Measurements from ENCODE around the gene BAHD1. TPM values are rescaled to one million over a fixed set of nuclear protein-coding genes. Genes with fewer than 3 reads are reported as not detected.

The BAHD1 gene
- total RNA-seq, 4 donors from 2014 or later = 8.8 to 27.4 (median 13.5) TPM

GRCh38 chr15:40465939-40466338 is 25.2 kb downstream of the BAHD1 start:
- no peaks in the 10 kb centered on the region for H3K9me3 ChIP-seq
- DNase-seq (no peak), ATAC-seq (no peak)
- H3K36me3 ChIP-seq = peaks cover 0 to 38% of the 10 kb centered on the region in 2 donors
- no peak overlapping the region for H3K4me3 ChIP-seq
- TF ChIP-seq CTCF (IDR thresholded peaks at IDR 0.05 in 4 of 5, conservative IDR thresholded peaks at IDR 0.05 in 1 of 5) (no peak), POLR2A (IDR thresholded peaks at IDR 0.05) (no peak)
- peaks cover 0 to 4% of the 10 kb centered on the region in 2 donors for H3K4me1 ChIP-seq
- no peaks in the 10 kb centered on the region for H3K27me3 ChIP-seq
- intact Hi-C loops (cut with DNase I; ENCODE audit: low total_unique reads) = no loop called here
- no peak overlapping the region for H3K27ac ChIP-seq
- in situ Hi-C loops (cut with MboI; ENCODE audit: low sequenced_read_pairs in 4 of 4) = no loop called here

- ATAC-seq (no peak), DNase-seq (no peak)
- Histone ChIP-seq H3K4me3 (no peak overlapping the region), H3K36me3 (peaks cover 0 to 38% of the 10 kb centered on the region in 2 donors), H3K27me3 (no peaks in the 10 kb centered on the region), H3K4me1 (peaks cover 4% of the 10 kb centered on the region in 2 donors), H3K9me3 (no peaks in the 10 kb centered on the region), H3K27ac (no peak overlapping the region)
- in situ Hi-C loops (cut with MboI; ENCODE audit: low sequenced_read_pairs in 4 of 4) (no loop called here), intact Hi-C loops (cut with DNase I; ENCODE audit: low total_unique reads) (no loop called here)
- TF ChIP-seq POLR2A (IDR thresholded peaks at IDR 0.05) (no peak), CTCF (IDR thresholded peaks at IDR 0.05 in 4 of 5, conservative IDR thresholded peaks at IDR 0.05 in 1 of 5) (no peak)
These were observed 25.9 kb downstream of the BAHD1 start for GRCh38 chr15:40466426-40467260.

- DNase-seq (no peak), ATAC-seq (no peak)
- TF ChIP-seq CTCF (IDR thresholded peaks at IDR 0.05 in 4 of 5, conservative IDR thresholded peaks at IDR 0.05 in 1 of 5) = no peak
- Histone ChIP-seq H3K27ac (no peak overlapping the region), H3K4me3 (no peak overlapping the region), H3K9me3 (no peaks in the 10 kb centered on the region), H3K4me1 (peaks cover 4 to 10% of the 10 kb centered on the region in 2 donors), H3K27me3 (no peaks in the 10 kb centered on the region), H3K36me3 (peaks cover 0 to 35% of the 10 kb centered on the region in 2 donors)
- intact Hi-C loops (cut with DNase I; ENCODE audit: low total_unique reads) (no loop called here), in situ Hi-C loops (cut with MboI; ENCODE audit: low sequenced_read_pairs in 4 of 4) (no loop called here)
These were observed 26.5 kb downstream of the BAHD1 start for GRCh38 chr15:40467261-40467615.

- H3K36me3 ChIP-seq = peaks cover 0 to 26% of the 10 kb centered on the region in 2 donors
- H3K4me1 ChIP-seq = peaks cover 4 to 11% of the 10 kb centered on the region in 2 donors
- H3K9me3 ChIP-seq = no peaks in the 10 kb centered on the region
- intact Hi-C loops (cut with DNase I; ENCODE audit: low total_unique reads) = no loop called here
- H3K27ac ChIP-seq = no peak overlapping the region
- no peak for TF ChIP-seq CTCF (IDR thresholded peaks at IDR 0.05 in 4 of 5, conservative IDR thresholded peaks at IDR 0.05 in 1 of 5)
- TF ChIP-seq POLR2A (IDR thresholded peaks at IDR 0.05) = no peak
- DNase-seq = no peak
- H3K27me3 ChIP-seq = no peaks in the 10 kb centered on the region
- ATAC-seq = no peak
- no peak overlapping the region for H3K4me3 ChIP-seq
- in situ Hi-C loops (cut with MboI; ENCODE audit: low sequenced_read_pairs in 4 of 4) = no loop called here
These were observed 28.2 kb downstream of the BAHD1 start for GRCh38 chr15:40468898-40469331.

Measured in gastrocnemius medialis (tissue), 4 donors.